Testis (tissue), 3 donors: ENCODE data around the gene ACTL10. TPM values are rescaled to one million over a fixed set of nuclear protein-coding genes. Genes with fewer than 3 reads are reported as not detected.

Experiments used
- DNase-seq: peaks from one replicate; pipeline ENCODE4 v3.0.0-alpha.2; 2019
- H3K27ac ChIP-seq, 2 donors: fragments of 200-600 bp; sonication (generic); one replicate each; pipeline ENCODE4 v1.5.1; 2019
- H3K27me3 ChIP-seq: fragments of 200-600 bp; sonication (generic); one replicate; pipeline ENCODE4 v1.5.1; 2019
- H3K36me3 ChIP-seq: fragments of 200-600 bp; sonication (generic); one replicate; pipeline ENCODE4 v1.5.1; 2017; ENCODE audit warnings: low read depth; ENCODE audit errors: missing control alignments
- H3K4me1 ChIP-seq: fragments of 200-600 bp; sonication (generic); one replicate; pipeline ENCODE4 v1.5.1; 2019
- H3K4me3 ChIP-seq, 2 donors: fragments of 200-600 bp; sonication (generic); one replicate each; pipeline ENCODE4 v1.5.1; 2017 to 2019
- H3K9me3 ChIP-seq: fragments of 200-600 bp; sonication (generic); one replicate; pipeline ENCODE4 v1.5.1; 2017
- CTCF ChIP-seq, 3 experiments: fragments of 450-650 bp in 2 of 3; fragments of 200-600 bp in 1 of 3; sonication (generic) in 1 of 3; IDR thresholded peaks; one replicate each; pipeline ENCODE4 v1.5.1; 2016 to 2019; ENCODE audit warnings: antibody characterized with exemption in 3 of 3, mild to moderate bottlenecking in 2 of 3, moderate library complexity in 1 of 3
- POLR2A ChIP-seq: fragments of 450-650 bp; IDR thresholded peaks from one replicate; pipeline ENCODE4 v1.6.1; 2017; ENCODE audit warnings: antibody characterized with exemption, mild to moderate bottlenecking, moderate library complexity
- WGBS, 2 donors: methylation state at CpG; one replicate each; pipeline ENCODE4 v1.1.5; 2018; 5-methylcytosine and 5-hydroxymethylcytosine counted together
- intact Hi-C: fragments of 100-400 bp; cut with DNase I; formaldehyde crosslinking; loops from one replicate; pipeline ENCODE4 v1.15.1; 2023; ENCODE audit warnings: low total_unique reads
- polyA plus RNA-seq: library from polyadenylated mRNA; stranded (reverse); fragments of 350-450 nt; fragmentation: Illumina TruSeq; extraction: RNeasy Lipid Tissue Mini Kit (QIAGEN cat#74804); gene quantifications from one replicate; pipeline ENCODE4 v1.2.3, GENCODE V29; 2014; ENCODE audit warnings: low read depth, low replicate concordance; ENCODE audit not compliant: insufficient read depth
- total RNA-seq, 2 donors: library from RNA; depleted of rRNA; stranded (reverse); fragments of >200 nt; gene quantifications; one replicate each; pipeline ENCODE4 v1.2.3, GENCODE V29; 2016

Gene ACTL10
- total and polyA plus RNA-seq, 3 donors from 2014 or later: 26.6 to 62.1 (median 55.0) TPM

GRCh38 chr20:33673114-33673409 is 6.3 kb downstream of the ACTL10 start:
- peak overlapping the region; percentile 85 to 92 for H3K27ac ChIP-seq

GRCh38 chr20:33673410-33674293 is 6.9 kb downstream of the ACTL10 start:
- intact Hi-C loops: no loop called here
- TF ChIP-seq POLR2A: no peak
- TF ChIP-seq CTCF (IDR thresholded peaks at IDR 0.05): no peak
- no peaks in the 10 kb centered on the region for H3K36me3 ChIP-seq
- 0 to 5% methylated on average over 14 to 29 of the region's 29 CpGs for WGBS, 2 donors
- DNase-seq: no peak
- peak overlapping the region; percentile 85 to 92 for H3K27ac ChIP-seq
- H3K4me1 ChIP-seq: peaks cover 43% of the 10 kb centered on the region
- no peaks in the 10 kb centered on the region for H3K9me3 ChIP-seq
- H3K4me3 ChIP-seq: peak overlapping the region; percentile 77 to 86
- H3K27me3 ChIP-seq: no peaks in the 10 kb centered on the region

More at GRCh38 chr20:33673114-33673409, 6.3 kb downstream of the ACTL10 start:
- TF ChIP-seq POLR2A (no peak), CTCF (IDR thresholded peaks at IDR 0.05) (no peak)
- DNase-seq: no peak
- Histone ChIP-seq H3K36me3 (no peaks in the 10 kb centered on the region), H3K9me3 (no peaks in the 10 kb centered on the region), H3K27me3 (no peaks in the 10 kb centered on the region), H3K4me1 (peaks cover 43% of the 10 kb centered on the region), H3K4me3 (peak overlapping the region; percentile 77 to 86)
- intact Hi-C loops: no loop called here
- WGBS, 2 donors: 68 to 70% methylated on average over 2 to 4 of the region's 4 CpGs

GRCh38 chr20:33674294-33675135 is 7.8 kb downstream of the ACTL10 start, which contains the start of gene NECAB3:
NECAB3 (minus strand) TSS chr20:33674428; CDS start chr20:33674352, 76 bp downstream.
- peak; percentile 89 for DNase-seq
- WGBS, 2 donors: 1 to 2% methylated on average over 7 to 21 of the region's 73 CpGs
- no peaks in the 10 kb centered on the region for H3K9me3 ChIP-seq
- peak within 1 kb of the TSS; percentile 92 to 97 for H3K27ac ChIP-seq
- TF ChIP-seq CTCF (IDR thresholded peaks at IDR 0.05) (no peak), POLR2A (no peak)
- peaks cover 43% of the 10 kb centered on the region for H3K4me1 ChIP-seq
- intact Hi-C loops: no loop called here
- H3K27me3 ChIP-seq: no peaks in the 10 kb centered on the region
- peak within 1 kb of the TSS; percentile 77 to 86 for H3K4me3 ChIP-seq
- no peaks in the 10 kb centered on the region for H3K36me3 ChIP-seq

- peak; percentile 82 for DNase-seq
- peak overlapping the region; percentile 77 to 86 for H3K4me3 ChIP-seq
- intact Hi-C loops: no loop called here
- 9 to 15% methylated on average over 16 of the region's 16 CpGs for WGBS, 2 donors
- TF ChIP-seq POLR2A (no peak), CTCF (IDR thresholded peaks at IDR 0.05) (no peak)
- H3K27me3 ChIP-seq: no peaks in the 10 kb centered on the region
- peaks cover 43% of the 10 kb centered on the region for H3K4me1 ChIP-seq
- no peaks in the 10 kb centered on the region for H3K36me3 ChIP-seq
- peak overlapping the region; percentile 92 to 97 for H3K27ac ChIP-seq
- no peaks in the 10 kb centered on the region for H3K9me3 ChIP-seq
Measured at GRCh38 chr20:33675136-33675959, 8.6 kb downstream of the ACTL10 start.
